Body of pancreas (tissue), 4 donors: ENCODE data around the gene ADTRP. TPM values are rescaled to one million over a fixed set of nuclear protein-coding genes. Genes with fewer than 3 reads are reported as not detected.

ENCODE experiments used
- ATAC-seq: fragments of 150-250 bp; one replicate; pipeline ENCODE4 v1.9.1; 2016
- DNase-seq, 4 donors: peaks; one replicate each; pipeline ENCODE4 v3.0.0-alpha.2; 2019
- H3K27ac ChIP-seq, 4 donors: fragments of 200-600 bp; sonication (generic); 1 replicate in 3 of 4; 2 replicates in 1 of 4; pipeline versions ENCODE4 v1.5.1 to v1.6.1; 2016 to 2019; ENCODE audit warnings: mild to moderate bottlenecking in 1 of 4, mixed read lengths in 1 of 4, moderate library complexity in 1 of 4
- H3K27me3 ChIP-seq, 2 donors: fragments of 200-600 bp; sonication (generic); one replicate each; pipeline ENCODE4 v1.6.0; 2016; ENCODE audit warnings: mild to moderate bottlenecking in 1 of 2
- H3K36me3 ChIP-seq, 2 donors: fragments of 200-600 bp; sonication (generic); replicated peaks in 1 of 2; 2 replicates each; pipeline ENCODE4 v1.5.1; 2016; ENCODE audit warnings: low read depth in 2 of 2; ENCODE audit not compliant: insufficient read depth in 1 of 2
- H3K4me1 ChIP-seq: fragments of 200-600 bp; sonication (generic); one replicate; pipeline ENCODE4 v1.6.0; 2016
- H3K4me3 ChIP-seq, 2 donors: fragments of 200-600 bp; sonication (generic); 1 replicate in 1 of 2; 2 replicates in 1 of 2; pipeline ENCODE4 v1.5.1; 2016 to 2019
- H3K9me3 ChIP-seq, 3 donors: fragments of 200-600 bp; sonication (generic); 1 replicate in 2 of 3; 2 replicates in 1 of 3; pipeline ENCODE4 v1.5.1; 2016
- CTCF ChIP-seq, 7 experiments: fragments of 450-650 bp in 4 of 7; fragments of 200-600 bp in 3 of 7; sonication (generic) in 3 of 7; IDR thresholded peaks; one replicate each; pipeline ENCODE4 v1.5.1; 2016 to 2019; ENCODE audit warnings: antibody characterized with exemption in 7 of 7
- POLR2A ChIP-seq, 3 donors: fragments of 450-650 bp; IDR thresholded peaks; one replicate each; pipeline ENCODE4 v1.6.1; 2016; ENCODE audit warnings: antibody characterized with exemption in 3 of 3, mild to moderate bottlenecking in 2 of 3
- WGBS, 2 donors: methylation state at CpG; one replicate each; pipeline ENCODE4 v1.1.5; 2017; 5-methylcytosine and 5-hydroxymethylcytosine counted together
- intact Hi-C: fragments of 100-400 bp; cut with DNase I; formaldehyde crosslinking; loops from one replicate; pipeline ENCODE4 v1.15.1; 2023
- total RNA-seq, 2 donors: library from RNA; depleted of rRNA; stranded (reverse); fragments of >200 nt; gene quantifications; one replicate each; pipeline ENCODE4 v1.1.0, GENCODE V29; 2016

The ADTRP gene
- not detected for total RNA-seq

- no peaks in the 10 kb centered on the region for H3K27me3 ChIP-seq
- no peak within 1 kb of the TSS for H3K4me3 ChIP-seq
- intact Hi-C loops = no loop called here
- 75 to 84% methylated on average over 8 of the region's 8 CpGs for WGBS, 2 donors
- ATAC-seq (no peak), DNase-seq (peak in 1 of 4 donors; percentile 37)
- TF ChIP-seq POLR2A (IDR thresholded peaks at IDR 0.05) (no peak), CTCF (IDR thresholded peaks at IDR 0.05) (no peak)
- no peaks in the 10 kb centered on the region for H3K36me3 ChIP-seq
- H3K27ac ChIP-seq = no peak within 1 kb of the TSS
- H3K4me1 ChIP-seq = no peaks in the 10 kb centered on the region
- no peaks in the 10 kb centered on the region for H3K9me3 ChIP-seq
These were observed at the start of gene ADTRP for GRCh38 chr6:11778648-11779328. TSS of gene ADTRP (minus strand) at chr6:11778803. CDS start at chr6:11778759, 44 bp downstream.

- no peak overlapping the region for H3K4me3 ChIP-seq
- peaks cover 16% of the 10 kb centered on the region for H3K4me1 ChIP-seq
- H3K9me3 ChIP-seq = no peaks in the 10 kb centered on the region
- DNase-seq (no peak), ATAC-seq (no peak)
- H3K27ac ChIP-seq = no peak overlapping the region
- H3K27me3 ChIP-seq = no peaks in the 10 kb centered on the region
- no peak for TF ChIP-seq CTCF (IDR thresholded peaks at IDR 0.05)
- no peak for TF ChIP-seq POLR2A (IDR thresholded peaks at IDR 0.05)
- H3K36me3 ChIP-seq = no peaks in the 10 kb centered on the region
- 88 to 99% methylated on average over 8 of the region's 8 CpGs for WGBS, 2 donors
- intact Hi-C loops = no loop called here
These were observed 48.2 kb upstream of the ADTRP start for GRCh38 chr6:11826779-11827178.

GRCh38 chr6:11824986-11825385, 46.4 kb upstream of the ADTRP start:
- Histone ChIP-seq H3K4me1 (peaks cover 7% of the 10 kb centered on the region), H3K27me3 (no peaks in the 10 kb centered on the region), H3K36me3 (no peaks in the 10 kb centered on the region), H3K4me3 (no peak overlapping the region), H3K9me3 (no peaks in the 10 kb centered on the region), H3K27ac (no peak overlapping the region)
- TF ChIP-seq POLR2A (IDR thresholded peaks at IDR 0.05) = no peak
- no peak for TF ChIP-seq CTCF (IDR thresholded peaks at IDR 0.05)
- DNase-seq (no peak), ATAC-seq (no peak)
- WGBS, 2 donors = 74 to 90% methylated on average over 4 of the region's 4 CpGs
- intact Hi-C loops = no loop called here

- intact Hi-C loops = no loop called here
- Histone ChIP-seq H3K4me1 (no peaks in the 10 kb centered on the region), H3K27ac (no peak overlapping the region), H3K27me3 (no peaks in the 10 kb centered on the region), H3K36me3 (no peaks in the 10 kb centered on the region), H3K9me3 (no peaks in the 10 kb centered on the region), H3K4me3 (no peak overlapping the region)
- ATAC-seq = peak; percentile 48
- DNase-seq = peak in 3 of 4 donors; percentile 29 to 34 (median 30)
- TF ChIP-seq POLR2A (IDR thresholded peaks at IDR 0.05) = no peak
- peak in 5 of 7 experiments; percentile 17 to 62 (median 49) for TF ChIP-seq CTCF (IDR thresholded peaks at IDR 0.05)
- 13 to 19% methylated on average over 5 of the region's 5 CpGs for WGBS, 2 donors
These were observed 43.7 kb upstream of the ADTRP start for GRCh38 chr6:11822346-11822745.

- H3K9me3 ChIP-seq = no peaks in the 10 kb centered on the region
- no peak overlapping the region for H3K27ac ChIP-seq
- DNase-seq = no peak
- H3K4me3 ChIP-seq = no peak overlapping the region
- WGBS, 2 donors = 70 to 77% methylated on average over 3 of the region's 3 CpGs
- no peaks in the 10 kb centered on the region for H3K36me3 ChIP-seq
- no peak for TF ChIP-seq CTCF (IDR thresholded peaks at IDR 0.05)
- TF ChIP-seq POLR2A (IDR thresholded peaks at IDR 0.05) = no peak
- intact Hi-C loops = no loop called here
- no peak for ATAC-seq
- no peaks in the 10 kb centered on the region for H3K27me3 ChIP-seq
- H3K4me1 ChIP-seq = no peaks in the 10 kb centered on the region
These were observed 43.2 kb upstream of the ADTRP start for GRCh38 chr6:11821781-11822180.
